ENCODE measurements around the gene TMEM82. TPM values are rescaled to one million over a fixed set of nuclear protein-coding genes. Genes with fewer than 3 reads are reported as not detected.

TMEM82 gene
- polyA plus RNA-seq, 1 of the 3 experiments (the other 2 are of a cell fraction): not detected

GRCh38 chr1:15751717-15752116 lies 9.4 kb downstream of the TMEM82 start (continued):
- TF ChIP-seq RCOR1 (IDR thresholded peaks at IDR 0.05; ENCODE audit: low read length): no peak
- no peak for TF ChIP-seq USF2 (IDR thresholded peaks at IDR 0.05; ENCODE audit: borderline replicate concordance, low read depth, low read length)
- TF ChIP-seq NRF1 (IDR thresholded peaks at IDR 0.05; ENCODE audit: low read depth, low read length): no peak
- TF ChIP-seq RXRA (IDR thresholded peaks at IDR 0.05; ENCODE audit: borderline replicate concordance, low read depth): no peak
- TF ChIP-seq RFX5 (IDR thresholded peaks at IDR 0.05; ENCODE audit: low read length): no peak
- no peak for TF ChIP-seq JUND (IDR thresholded peaks at IDR 0.05)

GRCh38 chr1:15753776-15754175 lies 11.5 kb downstream of the TMEM82 start:
- peaks cover 24% of the 10 kb centered on the region for H3F3A ChIP-seq (replicated peaks; ENCODE audit: insufficient read depth)
- TF ChIP-seq RAD21 (IDR thresholded peaks at IDR 0.05; ENCODE audit: low read length): no peak
- TF ChIP-seq SIN3A (IDR thresholded peaks at IDR 0.05; ENCODE audit: borderline replicate concordance, low read depth, low read length): no peak
- no peak for TF ChIP-seq MAX (IDR thresholded peaks at IDR 0.05; ENCODE audit: low read depth)
- TF ChIP-seq FOSL2 (IDR thresholded peaks at IDR 0.05; ENCODE audit: borderline replicate concordance, low read depth): no peak
- TF ChIP-seq FOXJ3 (CRISPR knock-in tag; IDR thresholded peaks at IDR 0.05): no peak
- no peak for TF ChIP-seq TEAD4 (IDR thresholded peaks at IDR 0.05; ENCODE audit: borderline replicate concordance, insufficient read depth)
- TF ChIP-seq CTCF (IDR thresholded peaks at IDR 0.05): no peak
- no peak for TF ChIP-seq REST (IDR thresholded peaks at IDR 0.05; ENCODE audit: low read depth, low read length)
- no peak for TF ChIP-seq IRF3 (IDR thresholded peaks at IDR 0.05; ENCODE audit: low read depth, low read length)
- ChIA-PET CTCF (interaction anchor here (1.2 kb wide), 1 partner anchor 13 kb away, joined by 3 read pairs; no protein-coding TSS in a partner anchor), POLR2A (no interaction called here)
- no peaks in the 10 kb centered on the region for H3K27me3 ChIP-seq (ENCODE audit: insufficient read depth)
- H3K4me2 ChIP-seq: no peak overlapping the region
- DNase-seq: no peak
- no peak overlapping the region for H2AFZ ChIP-seq (ENCODE audit: low read depth)
- no peaks in the 10 kb centered on the region for H3K9me2 ChIP-seq
- 79% methylated on average over 7 of the region's 10 CpGs for WGBS (ENCODE audit: low lambda C conversion rate)
- H3K27ac ChIP-seq (ENCODE audit: low read depth in 2 of 2, low read length in 1 of 2): no peak overlapping the region
- no peaks in the 10 kb centered on the region for H3K9me3 ChIP-seq
- no peak overlapping the region for H3K4me3 ChIP-seq (ENCODE audit: low read depth in 2 of 2, low read length in 1 of 2)
- H3K36me3 ChIP-seq (replicated peaks in 1 of 2; ENCODE audit: control insufficient read depth in 1 of 2, insufficient read depth in 2 of 2, low read length in 1 of 2): no peaks in the 10 kb centered on the region
- no peaks in the 10 kb centered on the region for H4K20me1 ChIP-seq (ENCODE audit: insufficient read depth)
- H3K9ac ChIP-seq: no peak overlapping the region
- H3K4me1 ChIP-seq (ENCODE audit: control insufficient read depth in 1 of 2, insufficient read depth in 2 of 2, low read depth in 1 of 2, low read length in 1 of 2): peaks cover 21 to 38% of the 10 kb centered on the region in 2 experiments
- peaks cover under 1% of the 10 kb centered on the region; the same call in 1 of the 2 replicates for H3K79me2 ChIP-seq (ENCODE audit: insufficient read depth)

Measured in SK-N-SH (cell line).